GM19193 (cell line): ENCODE results near the gene ATP5IF1.

Experiments
- POLR2A ChIP-seq: IDR thresholded peaks from 4 replicates; pipeline ENCODE4 v1.6.1; 2011; ENCODE audit not compliant: insufficient read depth, insufficient read length; ENCODE audit errors: extremely low read depth

The ATP5IF1 gene

DNA sequence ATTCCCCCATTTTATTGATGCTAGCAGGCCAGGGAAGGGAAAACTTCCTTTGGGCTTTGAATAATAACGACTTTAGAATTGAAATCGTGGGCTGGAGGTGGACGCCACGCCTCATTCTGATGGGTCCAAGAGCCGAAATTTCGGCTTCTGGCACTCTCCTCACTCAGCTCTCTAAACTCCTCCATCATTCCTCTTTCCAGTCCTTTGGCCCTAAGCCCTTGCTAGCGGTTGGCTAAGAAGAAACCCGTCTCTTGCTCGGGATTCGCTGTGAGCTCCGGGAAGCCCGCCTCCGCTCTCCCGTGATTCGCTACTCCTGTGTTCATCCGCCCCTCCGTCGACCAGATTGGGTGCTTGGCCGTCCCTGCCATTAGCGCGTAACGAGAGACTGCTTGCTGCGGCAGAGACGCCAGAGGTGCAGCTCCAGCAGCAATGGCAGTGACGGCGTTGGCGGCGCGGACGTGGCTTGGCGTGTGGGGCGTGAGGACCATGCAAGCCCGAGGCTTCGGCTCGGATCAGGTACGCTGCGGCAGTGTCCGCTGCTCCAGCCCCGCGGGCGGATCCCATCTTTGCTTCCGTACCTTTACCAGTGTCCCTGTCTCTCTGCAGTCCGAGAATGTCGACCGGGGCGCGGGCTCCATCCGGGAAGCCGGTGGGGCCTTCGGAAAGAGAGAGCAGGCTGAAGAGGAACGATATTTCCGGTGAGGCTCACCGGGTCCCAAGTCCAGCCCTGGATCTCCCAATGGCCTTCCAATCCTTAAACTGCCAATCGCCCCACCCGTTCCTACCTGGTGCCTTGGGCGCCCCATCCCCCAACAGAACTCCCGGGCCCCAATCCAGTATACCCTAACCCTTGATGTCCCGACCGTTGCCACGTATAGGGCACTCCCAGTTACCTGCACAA is at the start of gene ATP5IF1:
Gene ATP5IF1, plus strand, starts transcription at position 370 of the 901 bp plus-strand sequence. Its CDS starts 60 bp downstream, at position 430.
- peak; percentile 97 for TF ChIP-seq POLR2A

DNA sequence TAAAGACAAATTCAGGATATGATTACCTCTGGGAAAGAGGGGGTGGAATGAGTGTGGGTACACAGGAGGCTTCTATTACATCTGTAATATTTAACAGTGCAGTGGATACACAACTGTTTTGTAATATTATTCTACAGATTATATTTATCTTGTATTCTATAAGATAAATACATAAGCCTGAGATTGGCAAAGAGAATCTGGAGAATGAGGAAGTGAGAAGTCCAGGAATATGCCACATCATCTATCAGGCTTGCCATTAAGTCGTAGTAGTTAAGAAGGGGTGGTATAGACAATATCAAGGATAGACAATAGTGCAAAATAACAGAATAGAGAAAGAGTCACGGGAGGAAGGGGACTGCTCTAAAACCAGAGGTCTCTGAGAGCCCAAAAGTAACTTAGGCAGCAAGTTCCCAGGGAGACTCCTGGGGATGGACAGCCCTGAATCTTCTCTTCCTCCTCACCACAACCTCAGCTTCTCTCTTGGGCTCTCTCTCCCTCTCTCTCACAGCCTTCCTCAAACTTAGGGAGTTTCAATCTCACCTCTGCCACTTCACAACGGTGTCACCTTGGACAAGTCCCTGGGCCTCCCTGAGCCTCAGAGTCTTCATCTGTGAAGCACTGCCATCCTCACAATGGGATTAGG is 45.5 kb upstream of the ATP5IF1 start:
- no peak for TF ChIP-seq POLR2A

DNA sequence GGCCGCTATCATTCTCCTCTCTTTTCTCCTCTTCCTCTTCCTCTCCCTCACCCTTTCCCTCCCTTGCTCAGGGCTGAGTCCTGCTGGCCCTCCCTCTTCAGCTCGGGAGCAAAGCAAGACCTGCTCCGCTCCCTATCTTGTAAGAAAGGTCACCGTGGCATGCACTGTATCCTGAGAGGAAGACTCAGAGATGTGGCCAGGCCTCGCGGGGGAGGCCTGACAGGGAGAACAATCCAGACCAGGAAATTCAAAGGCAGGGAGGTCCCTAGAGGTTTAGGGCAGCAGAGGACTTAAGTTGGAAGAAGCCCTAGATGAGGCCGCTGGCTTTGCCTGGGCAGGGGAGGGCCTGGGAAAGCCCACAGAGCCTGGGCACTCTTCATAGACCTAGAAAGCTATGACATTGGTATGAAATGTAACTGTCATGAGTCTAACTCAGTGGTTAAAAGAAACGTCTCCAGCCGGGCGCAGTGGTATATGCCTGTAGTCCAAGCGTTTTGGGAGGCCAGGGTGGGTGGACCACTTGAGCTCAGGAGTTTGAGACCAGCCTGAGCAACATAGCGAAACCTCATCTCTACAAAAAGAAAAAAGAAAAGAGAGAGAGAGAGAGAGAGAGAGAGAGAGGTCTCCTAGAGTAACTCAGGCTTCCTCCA is 44.8 kb upstream of the ATP5IF1 start:
- TF ChIP-seq POLR2A, result no peak

DNA sequence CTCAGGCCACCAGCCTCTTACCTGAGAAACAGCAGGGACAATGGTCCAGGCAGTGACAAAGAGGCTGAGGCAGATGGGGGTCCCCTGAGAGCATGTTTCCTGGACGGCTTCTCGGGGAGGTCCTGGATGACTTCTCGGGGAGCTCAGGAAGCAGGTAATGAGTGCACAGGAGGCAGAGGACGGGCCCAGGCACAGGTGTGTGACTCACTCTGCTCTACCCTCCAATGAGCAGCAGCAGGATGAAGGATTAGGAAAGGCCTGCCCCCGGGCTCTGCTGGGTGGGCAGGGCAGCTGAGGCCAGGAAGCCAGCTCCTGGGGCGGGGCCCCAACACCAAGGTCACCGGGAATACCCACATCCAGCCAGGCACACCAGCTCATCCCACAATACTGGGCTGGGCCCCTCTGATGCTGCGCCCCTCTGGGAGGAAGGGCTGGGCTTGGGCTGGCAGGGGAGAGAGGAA is 42.2 kb upstream of the ATP5IF1 start:
- no peak for TF ChIP-seq POLR2A

DNA sequence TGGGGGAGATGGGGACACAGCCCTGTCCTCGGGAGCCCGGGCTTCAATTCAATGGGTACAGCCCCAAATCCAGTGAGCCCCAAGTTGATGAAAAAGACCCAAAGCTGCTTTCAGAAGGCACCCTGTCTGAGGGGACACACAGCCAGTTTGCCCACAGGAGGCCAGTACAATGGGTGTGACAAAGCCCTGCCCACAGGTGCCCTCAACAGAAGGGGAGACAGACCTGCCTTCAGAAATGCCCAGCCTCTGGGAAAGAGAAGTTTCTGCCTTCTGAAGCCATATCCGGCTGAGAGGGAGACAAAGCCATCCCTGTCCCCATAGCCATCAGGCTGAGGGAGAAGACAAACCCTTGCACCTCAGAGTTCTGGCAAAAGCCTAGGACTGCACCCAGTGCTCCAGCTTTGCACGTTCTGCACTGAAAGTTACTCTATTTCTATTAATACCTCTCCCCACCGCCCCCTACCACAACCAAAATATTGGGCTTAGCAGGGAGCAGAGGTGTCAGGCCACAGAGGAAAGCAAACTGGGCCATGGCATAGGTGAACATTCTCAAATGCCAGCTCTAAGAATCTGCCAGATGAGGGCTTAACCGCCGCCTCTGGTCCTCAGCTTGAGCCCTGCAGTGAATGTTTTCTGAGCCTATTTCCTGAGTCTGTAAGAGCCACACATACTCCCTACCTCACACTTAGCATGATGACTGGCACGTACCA is 41.4 kb upstream of the ATP5IF1 start:
- no peak for TF ChIP-seq POLR2A

DNA sequence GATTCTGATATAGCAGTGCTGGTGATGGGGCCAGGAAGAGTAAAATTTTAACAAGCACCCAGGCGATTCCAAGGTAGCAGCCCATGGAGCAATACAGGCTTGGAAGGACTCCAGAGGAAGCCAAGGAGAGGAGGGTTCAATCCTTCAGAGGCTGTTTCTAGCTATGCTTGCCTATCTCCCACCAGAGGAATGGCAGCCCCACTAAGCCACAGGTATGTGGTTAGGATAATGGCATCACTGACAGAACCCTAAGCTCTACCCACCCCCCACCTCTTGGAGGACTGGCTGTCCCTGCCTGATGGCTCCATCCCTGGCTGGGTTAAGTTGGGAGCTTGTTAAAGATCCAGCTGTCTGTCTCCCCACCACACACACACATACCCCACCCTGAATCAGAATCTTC is 40.1 kb upstream of the ATP5IF1 start:
- TF ChIP-seq POLR2A, result no peak

DNA sequence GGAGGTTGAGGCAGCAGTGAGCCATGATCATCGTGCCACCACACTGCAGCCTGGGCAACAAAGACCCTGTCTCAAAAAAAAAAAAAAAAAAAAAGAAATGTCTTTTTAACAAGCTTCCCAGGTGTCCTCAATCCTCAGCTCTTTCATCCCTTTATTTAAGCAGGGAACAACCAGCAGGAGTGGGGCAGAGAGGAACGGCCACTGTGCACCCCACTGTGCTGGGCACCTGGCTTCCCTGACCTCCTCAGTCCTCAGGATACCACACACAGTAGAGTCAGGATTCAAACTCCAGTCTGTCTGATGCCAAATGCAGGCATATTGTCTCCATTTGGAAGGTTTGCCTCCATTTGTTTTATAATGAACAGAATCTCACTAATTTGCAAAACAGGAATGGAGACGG is 39.6 kb upstream of the ATP5IF1 start:
- no peak for TF ChIP-seq POLR2A

DNA sequence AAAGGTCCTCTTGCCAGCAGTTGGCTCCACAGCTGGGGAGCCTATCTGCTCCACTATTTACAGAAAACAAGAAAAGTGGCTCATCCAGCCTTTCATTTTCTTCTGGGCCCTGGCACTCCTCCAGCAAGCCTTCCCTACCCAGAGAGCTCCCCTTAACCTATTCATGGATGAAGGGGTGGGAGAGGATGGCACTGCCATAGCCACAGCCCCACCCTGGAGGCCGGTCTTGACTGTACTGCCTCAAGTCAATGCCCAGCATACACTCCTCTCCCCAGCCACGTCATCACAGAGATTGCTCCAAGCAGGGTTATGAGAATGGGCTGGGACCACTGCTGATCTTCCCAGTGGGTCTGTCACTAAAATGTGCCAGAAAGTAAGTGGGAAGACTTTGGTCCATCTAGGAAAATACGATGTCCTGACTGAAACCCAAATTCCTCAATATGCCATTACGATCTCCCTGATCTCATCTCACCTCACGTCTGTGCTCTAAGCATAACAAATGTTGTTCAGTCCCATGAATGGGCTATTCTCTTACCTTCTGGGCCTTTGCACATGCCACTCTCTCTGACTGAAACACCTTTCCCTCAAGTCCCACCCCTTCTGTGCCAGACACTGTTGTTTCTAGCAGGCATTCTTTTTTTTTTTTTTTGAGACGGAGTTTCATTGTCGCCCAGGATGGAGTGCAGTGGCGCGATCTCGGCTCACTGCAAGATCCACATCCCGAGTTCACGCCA is 38.1 kb upstream of the ATP5IF1 start:
- TF ChIP-seq POLR2A, result no peak

DNA sequence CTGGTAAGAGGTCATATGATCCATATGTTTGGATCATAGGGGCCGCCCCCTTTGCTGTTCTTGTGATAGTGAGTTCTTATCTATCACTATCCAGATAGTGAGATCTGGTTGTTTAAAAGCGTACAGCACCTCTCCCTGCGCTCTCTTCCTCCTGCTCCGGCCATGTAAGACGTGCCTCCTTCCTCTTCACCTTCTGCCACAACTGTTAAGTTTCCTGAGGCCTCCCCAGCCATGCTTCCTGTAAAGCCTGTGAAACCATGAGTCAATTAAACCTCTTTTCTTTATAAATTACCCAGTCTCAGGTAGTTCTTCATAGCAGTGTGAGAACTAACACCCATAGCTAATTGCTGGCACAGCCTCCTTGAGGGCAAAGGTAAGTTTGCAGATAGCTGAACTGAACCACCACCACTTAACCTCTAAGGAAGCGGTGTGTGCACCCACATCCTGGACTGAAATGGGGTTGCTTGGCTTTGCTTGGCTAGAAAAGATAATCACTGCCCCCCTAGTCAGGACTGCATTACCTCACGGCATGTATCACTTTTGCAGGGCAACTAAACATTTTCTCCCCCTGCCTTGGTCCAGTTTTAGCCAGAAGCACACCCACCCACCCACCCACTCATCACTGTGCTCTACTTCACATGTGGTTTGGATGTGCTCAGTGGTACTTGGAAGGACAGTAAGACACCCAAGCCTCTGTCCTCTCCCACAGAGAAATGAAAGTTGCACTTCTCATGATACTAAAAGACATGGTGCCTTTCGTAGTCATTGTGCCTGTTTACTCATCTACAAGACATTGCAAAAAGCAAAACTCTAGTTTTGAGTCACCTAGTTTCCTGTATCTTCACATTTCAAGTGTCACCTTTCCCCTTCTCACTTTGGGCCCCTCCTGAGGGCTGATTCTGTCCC is 36.3 kb upstream of the ATP5IF1 start:
- TF ChIP-seq POLR2A, result no peak

DNA sequence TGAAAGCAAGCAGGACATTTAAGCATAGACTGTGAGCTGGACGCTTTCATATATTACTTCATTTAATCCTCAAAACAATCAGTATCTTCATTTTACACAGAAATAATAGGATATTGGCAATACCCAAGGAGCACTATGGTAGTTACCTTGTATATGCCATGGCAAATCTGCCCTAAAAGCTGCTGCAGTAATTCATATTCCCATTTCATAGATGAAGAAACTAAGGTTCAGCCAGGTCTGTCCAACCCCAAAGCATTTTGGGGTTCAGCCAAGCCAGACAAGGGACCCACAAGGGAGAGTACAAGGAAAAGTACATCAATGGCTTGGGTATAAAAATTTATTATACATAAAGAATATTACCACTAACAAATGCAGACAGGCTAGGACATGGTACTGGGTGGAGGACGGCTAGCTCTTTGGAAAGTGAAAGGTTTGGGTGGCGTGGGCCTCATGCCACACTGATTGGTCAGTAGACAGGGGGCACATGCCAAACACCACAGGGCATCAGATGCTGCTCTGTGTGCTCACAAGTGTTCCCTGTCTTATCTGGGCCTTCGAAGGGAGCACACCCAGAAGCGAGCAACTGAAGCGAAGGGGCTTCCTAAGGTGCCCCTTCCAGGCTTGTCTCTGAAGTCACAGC is 35.6 kb upstream of the ATP5IF1 start:
- TF ChIP-seq POLR2A, result no peak

DNA sequence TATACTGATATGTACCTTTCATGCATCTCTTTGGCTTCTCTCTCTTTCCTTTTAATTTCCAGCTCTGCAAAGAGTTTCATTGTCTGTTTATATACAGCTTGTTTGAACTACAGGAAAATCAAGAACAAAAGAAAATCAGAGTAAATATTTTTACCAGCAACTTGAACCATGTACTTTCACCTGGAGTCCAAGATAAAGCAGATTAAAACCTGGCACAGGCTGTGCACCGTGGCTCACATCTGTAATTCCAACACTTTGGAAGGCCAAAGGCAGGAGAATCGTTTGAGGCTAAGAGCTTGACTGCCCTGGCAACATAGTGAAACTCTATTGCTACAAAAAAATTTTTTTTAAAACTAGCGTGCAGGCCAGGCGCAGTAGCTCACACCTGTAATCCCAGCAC is 30.7 kb upstream of the ATP5IF1 start:
- no peak for TF ChIP-seq POLR2A

DNA sequence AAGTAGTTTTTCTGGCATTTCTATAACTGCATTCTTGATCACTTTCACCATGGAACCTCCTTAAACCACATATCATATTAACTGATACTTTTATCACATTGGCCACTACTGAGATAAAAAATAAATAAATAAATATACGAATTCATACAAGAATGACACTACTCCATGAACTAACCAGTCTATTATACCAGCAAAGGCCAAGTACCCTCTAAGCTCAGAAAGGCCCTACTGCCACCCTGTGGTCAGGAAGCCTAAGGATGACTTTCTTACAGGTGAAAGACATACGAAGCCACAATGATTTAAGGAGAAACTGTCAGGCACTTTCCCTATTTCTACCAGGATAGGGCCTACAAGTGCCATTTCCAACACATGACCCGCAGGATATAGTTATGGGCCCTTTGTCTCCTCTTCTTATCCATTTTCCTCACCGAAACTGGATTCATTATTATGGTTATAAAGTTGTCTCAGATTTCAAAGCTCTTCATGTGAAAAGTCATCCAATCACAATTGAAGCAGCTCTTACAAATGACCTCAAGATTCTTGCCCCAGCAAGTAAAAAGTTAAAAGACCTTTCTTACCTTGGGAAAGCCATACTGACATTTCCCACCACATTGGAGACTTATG is 27.0 kb upstream of the ATP5IF1 start:
- TF ChIP-seq POLR2A, result no peak

DNA sequence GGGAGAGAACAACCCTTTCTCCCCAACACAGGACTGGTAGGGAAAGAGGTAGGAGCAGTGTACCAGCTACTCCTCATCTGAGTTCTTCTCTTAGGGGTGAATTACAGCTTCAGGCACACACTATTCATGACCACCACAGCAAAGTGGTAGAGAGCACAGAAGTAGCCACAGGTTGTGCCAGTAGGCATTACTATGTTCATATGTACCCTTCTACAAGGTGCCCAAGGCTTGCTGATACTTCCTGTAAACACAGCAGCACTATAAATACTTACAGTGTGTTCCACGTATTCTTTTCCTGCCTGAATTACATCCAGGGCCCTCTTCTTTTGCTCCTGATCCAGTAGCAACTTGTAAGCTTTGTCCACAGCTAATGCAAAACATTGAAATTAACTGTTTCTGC is 26.2 kb upstream of the ATP5IF1 start:
- TF ChIP-seq POLR2A, result no peak

DNA sequence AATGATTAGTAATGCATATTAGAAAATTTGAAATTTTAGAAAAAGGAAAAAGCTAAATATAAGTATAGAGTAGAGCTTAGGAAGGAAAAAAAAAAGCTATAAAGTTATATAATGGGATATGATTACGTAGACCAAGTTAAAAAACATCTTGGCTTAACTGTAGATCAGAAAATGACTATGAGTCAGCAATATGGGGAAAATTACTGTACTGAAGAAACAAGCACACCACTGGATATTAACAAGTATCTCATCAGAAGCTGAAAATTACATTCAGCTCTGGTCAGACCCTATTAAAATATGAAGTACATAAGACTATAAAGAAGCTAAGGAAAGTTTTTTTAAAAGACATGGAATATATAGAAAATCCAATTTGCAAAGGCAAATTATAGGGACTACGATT is 22.6 kb upstream of the ATP5IF1 start:
- TF ChIP-seq POLR2A, result no peak
